Suprapubic skin (tissue), 4 donors: ENCODE data around the gene RSBN1L.

Experiments
- EP300 ChIP-seq: sonication (generic); formaldehyde crosslinking; IDR thresholded peaks from one replicate; pipeline ENCODE4 v1.6.1; 2017; ENCODE audit warnings: antibody characterized with exemption
- POLR2A ChIP-seq, 2 donors: fragments of 450-650 bp; IDR thresholded peaks; one replicate each; pipeline ENCODE4 v1.6.1; 2017; ENCODE audit warnings: antibody characterized with exemption in 2 of 2, mild to moderate bottlenecking in 2 of 2, moderate library complexity in 2 of 2
- POLR2AphosphoS5 ChIP-seq, 3 donors: sonication (generic); formaldehyde crosslinking; IDR thresholded peaks; one replicate each; pipeline ENCODE4 v1.6.1; 2017; ENCODE audit warnings: antibody characterized with exemption in 3 of 3
- TF ChIP-seq, protein P1 (sequence below), 2 donors: fragments of 200-600 bp in 1 of 2; fragments of 450-650 bp in 1 of 2; sonication (generic) in 1 of 2; IDR thresholded peaks; one replicate each; pipeline ENCODE4 v1.5.1; 2016 to 2019; ENCODE audit warnings: antibody characterized with exemption in 2 of 2, mild to moderate bottlenecking in 1 of 2, moderate library complexity in 1 of 2

DNA sequence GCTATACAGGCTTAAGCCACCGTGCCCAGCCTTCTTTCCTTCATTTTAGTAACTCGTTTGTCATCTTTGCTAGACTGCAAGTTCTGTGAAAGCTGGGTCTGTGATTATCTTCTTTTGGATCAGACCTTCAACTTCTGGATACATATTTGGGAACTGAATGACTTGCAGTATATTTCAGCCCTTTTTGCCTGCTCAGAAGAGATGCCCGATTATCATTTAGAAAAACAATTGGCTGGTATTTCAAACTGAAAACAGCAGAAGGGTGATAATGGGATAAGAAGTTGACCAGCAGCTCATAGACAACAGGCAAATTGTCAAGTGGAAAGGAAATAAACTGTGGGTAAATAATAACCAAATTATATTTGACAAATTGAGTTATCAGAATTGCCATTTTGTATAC, 14.6 kb downstream of the RSBN1L start:
- TF ChIP-seq, protein P1, sequence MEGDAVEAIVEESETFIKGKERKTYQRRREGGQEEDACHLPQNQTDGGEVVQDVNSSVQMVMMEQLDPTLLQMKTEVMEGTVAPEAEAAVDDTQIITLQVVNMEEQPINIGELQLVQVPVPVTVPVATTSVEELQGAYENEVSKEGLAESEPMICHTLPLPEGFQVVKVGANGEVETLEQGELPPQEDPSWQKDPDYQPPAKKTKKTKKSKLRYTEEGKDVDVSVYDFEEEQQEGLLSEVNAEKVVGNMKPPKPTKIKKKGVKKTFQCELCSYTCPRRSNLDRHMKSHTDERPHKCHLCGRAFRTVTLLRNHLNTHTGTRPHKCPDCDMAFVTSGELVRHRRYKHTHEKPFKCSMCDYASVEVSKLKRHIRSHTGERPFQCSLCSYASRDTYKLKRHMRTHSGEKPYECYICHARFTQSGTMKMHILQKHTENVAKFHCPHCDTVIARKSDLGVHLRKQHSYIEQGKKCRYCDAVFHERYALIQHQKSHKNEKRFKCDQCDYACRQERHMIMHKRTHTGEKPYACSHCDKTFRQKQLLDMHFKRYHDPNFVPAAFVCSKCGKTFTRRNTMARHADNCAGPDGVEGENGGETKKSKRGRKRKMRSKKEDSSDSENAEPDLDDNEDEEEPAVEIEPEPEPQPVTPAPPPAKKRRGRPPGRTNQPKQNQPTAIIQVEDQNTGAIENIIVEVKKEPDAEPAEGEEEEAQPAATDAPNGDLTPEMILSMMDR (IDR thresholded peaks at IDR 0.05), result no peak
- TF ChIP-seq POLR2A (IDR thresholded peaks at IDR 0.05), result no peak
- no peak for TF ChIP-seq EP300
- no peak for TF ChIP-seq POLR2AphosphoS5 (IDR thresholded peaks at IDR 0.05)
